ENCODE measurements around the gene FHIT.

- TF ChIP-seq EZH2 (IDR thresholded peaks at IDR 0.05; ENCODE audit: borderline replicate concordance), result no peak
- TF ChIP-seq, protein P1, sequence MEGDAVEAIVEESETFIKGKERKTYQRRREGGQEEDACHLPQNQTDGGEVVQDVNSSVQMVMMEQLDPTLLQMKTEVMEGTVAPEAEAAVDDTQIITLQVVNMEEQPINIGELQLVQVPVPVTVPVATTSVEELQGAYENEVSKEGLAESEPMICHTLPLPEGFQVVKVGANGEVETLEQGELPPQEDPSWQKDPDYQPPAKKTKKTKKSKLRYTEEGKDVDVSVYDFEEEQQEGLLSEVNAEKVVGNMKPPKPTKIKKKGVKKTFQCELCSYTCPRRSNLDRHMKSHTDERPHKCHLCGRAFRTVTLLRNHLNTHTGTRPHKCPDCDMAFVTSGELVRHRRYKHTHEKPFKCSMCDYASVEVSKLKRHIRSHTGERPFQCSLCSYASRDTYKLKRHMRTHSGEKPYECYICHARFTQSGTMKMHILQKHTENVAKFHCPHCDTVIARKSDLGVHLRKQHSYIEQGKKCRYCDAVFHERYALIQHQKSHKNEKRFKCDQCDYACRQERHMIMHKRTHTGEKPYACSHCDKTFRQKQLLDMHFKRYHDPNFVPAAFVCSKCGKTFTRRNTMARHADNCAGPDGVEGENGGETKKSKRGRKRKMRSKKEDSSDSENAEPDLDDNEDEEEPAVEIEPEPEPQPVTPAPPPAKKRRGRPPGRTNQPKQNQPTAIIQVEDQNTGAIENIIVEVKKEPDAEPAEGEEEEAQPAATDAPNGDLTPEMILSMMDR (IDR thresholded peaks at IDR 0.05; ENCODE audit: poor library complexity), result no peak
- no peak for TF ChIP-seq EZH2phosphoT487 (IDR thresholded peaks at IDR 0.05; ENCODE audit: low read depth, severe bottlenecking, unreplicated experiment)
Measured at GRCh38 chr3:60983906-60984305, 267.3 kb downstream of the FHIT start.

All from hepatocyte (in vitro differentiated cells).